ENCODE data around the gene NCAPH2.

NCAPH2 gene

DNA sequence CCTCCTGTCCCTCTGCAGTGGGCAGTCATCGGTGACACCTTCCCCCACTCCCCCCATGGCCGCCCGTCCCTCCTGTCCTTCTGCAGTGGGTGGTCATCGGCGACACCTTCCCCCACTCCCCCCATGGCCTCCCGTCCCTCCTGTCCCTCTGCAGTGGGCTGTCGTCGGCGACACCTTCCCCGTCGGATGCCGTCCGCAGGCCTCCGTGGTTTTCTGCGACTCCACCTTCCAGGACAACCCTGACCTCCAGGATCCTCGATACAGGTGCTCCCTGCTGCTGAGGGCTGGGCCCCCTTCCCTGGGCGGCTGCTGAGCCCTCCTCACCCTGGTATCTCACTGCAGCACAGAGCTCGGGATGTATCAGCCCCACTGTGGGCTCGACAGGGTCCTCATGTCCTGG is 19.1 kb upstream of the NCAPH2 start:
- no peaks in the 10 kb centered on the region for H3K36me3 ChIP-seq (replicated peaks; ENCODE audit: low read depth, low read length)
- no peaks in the 10 kb centered on the region for H4K20me1 ChIP-seq (ENCODE audit: insufficient read depth, low read length)
- H3K4me3 ChIP-seq (ENCODE audit: low read length) = no peak overlapping the region
- TF ChIP-seq, protein P1, sequence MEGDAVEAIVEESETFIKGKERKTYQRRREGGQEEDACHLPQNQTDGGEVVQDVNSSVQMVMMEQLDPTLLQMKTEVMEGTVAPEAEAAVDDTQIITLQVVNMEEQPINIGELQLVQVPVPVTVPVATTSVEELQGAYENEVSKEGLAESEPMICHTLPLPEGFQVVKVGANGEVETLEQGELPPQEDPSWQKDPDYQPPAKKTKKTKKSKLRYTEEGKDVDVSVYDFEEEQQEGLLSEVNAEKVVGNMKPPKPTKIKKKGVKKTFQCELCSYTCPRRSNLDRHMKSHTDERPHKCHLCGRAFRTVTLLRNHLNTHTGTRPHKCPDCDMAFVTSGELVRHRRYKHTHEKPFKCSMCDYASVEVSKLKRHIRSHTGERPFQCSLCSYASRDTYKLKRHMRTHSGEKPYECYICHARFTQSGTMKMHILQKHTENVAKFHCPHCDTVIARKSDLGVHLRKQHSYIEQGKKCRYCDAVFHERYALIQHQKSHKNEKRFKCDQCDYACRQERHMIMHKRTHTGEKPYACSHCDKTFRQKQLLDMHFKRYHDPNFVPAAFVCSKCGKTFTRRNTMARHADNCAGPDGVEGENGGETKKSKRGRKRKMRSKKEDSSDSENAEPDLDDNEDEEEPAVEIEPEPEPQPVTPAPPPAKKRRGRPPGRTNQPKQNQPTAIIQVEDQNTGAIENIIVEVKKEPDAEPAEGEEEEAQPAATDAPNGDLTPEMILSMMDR (IDR thresholded peaks at IDR 0.05; ENCODE audit: low read depth, low read length) = no peak
- TF ChIP-seq EZH2phosphoT487 (IDR thresholded peaks at IDR 0.05; ENCODE audit: low read depth) = no peak
- no peak overlapping the region for H3K9ac ChIP-seq (ENCODE audit: low read length)
- no peaks in the 10 kb centered on the region for H3K9me3 ChIP-seq (ENCODE audit: insufficient read depth, low read length)
- H3K79me2 ChIP-seq (ENCODE audit: low read length) = no peaks in the 10 kb centered on the region
- H2AFZ ChIP-seq (ENCODE audit: low read depth, low read length) = no peak overlapping the region
- H3K4me1 ChIP-seq (ENCODE audit: low read length) = peaks cover 6% of the 10 kb centered on the region; the same call in 1 of the 2 replicates
- no peaks in the 10 kb centered on the region for H3K27me3 ChIP-seq (ENCODE audit: low read depth, low read length)
- H3K4me2 ChIP-seq (ENCODE audit: low read length) = no peak overlapping the region
- no peak overlapping the region for H3K27ac ChIP-seq (ENCODE audit: low read length)

DNA sequence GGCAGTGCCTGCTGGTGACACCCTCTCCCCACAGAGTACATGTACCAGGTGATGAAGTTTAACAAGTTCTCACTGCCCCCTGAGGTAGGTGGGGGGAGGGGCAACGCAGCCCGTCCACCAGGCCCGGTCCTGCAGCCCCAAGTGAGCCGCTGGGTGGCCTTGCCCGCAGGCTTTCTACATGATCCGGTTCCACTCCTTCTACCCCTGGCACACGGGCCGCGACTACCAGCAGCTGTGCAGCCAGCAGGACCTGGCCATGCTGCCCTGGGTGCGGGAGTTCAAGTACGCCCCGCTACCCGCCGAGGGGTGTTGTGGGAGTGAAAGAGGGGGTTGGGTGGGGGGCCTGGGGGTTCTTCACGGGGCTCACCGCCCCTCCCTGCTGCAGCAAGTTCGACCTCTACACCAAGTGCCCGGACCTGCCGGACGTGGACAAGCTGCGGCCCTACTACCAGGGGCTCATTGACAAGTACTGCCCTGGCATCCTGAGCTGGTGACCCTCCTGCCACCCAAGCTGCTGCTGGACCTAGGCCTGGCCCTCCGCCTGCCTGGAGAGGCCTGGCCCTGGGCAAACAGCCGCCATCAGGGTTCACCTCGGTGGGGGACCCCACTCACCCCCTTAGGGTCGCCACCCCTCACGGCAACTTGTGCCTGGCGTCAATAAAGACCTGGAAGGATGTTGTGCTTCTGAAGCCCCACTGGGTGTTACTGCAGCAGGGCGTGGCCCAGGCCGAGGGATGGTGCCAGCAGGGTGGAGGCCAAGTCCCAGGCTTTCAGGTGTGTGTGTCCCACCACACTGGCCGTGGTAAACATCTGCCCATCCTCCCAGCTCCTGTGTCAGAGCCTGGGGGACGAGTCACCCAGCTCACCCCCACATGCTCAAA is 18.4 kb upstream of the NCAPH2 start:
- Histone ChIP-seq H4K20me1 (ENCODE audit: insufficient read depth, low read length) (no peaks in the 10 kb centered on the region), H3K4me1 (ENCODE audit: low read length) (peaks cover 6% of the 10 kb centered on the region; the same call in 1 of the 2 replicates), H3K79me2 (ENCODE audit: low read length) (no peaks in the 10 kb centered on the region), H3K27ac (ENCODE audit: low read length) (no peak overlapping the region), H2AFZ (ENCODE audit: low read depth, low read length) (no peak overlapping the region), H3K4me2 (ENCODE audit: low read length) (no peak overlapping the region), H3K9ac (ENCODE audit: low read length) (no peak overlapping the region), H3K27me3 (ENCODE audit: low read depth, low read length) (no peaks in the 10 kb centered on the region), H3K36me3 (replicated peaks; ENCODE audit: low read depth, low read length) (no peaks in the 10 kb centered on the region), H3K4me3 (ENCODE audit: low read length) (no peak overlapping the region), H3K9me3 (ENCODE audit: insufficient read depth, low read length) (no peaks in the 10 kb centered on the region)
- TF ChIP-seq, protein P1 (IDR thresholded peaks at IDR 0.05; ENCODE audit: low read depth, low read length) = no peak
- no peak for TF ChIP-seq EZH2phosphoT487 (IDR thresholded peaks at IDR 0.05; ENCODE audit: low read depth)

DNA sequence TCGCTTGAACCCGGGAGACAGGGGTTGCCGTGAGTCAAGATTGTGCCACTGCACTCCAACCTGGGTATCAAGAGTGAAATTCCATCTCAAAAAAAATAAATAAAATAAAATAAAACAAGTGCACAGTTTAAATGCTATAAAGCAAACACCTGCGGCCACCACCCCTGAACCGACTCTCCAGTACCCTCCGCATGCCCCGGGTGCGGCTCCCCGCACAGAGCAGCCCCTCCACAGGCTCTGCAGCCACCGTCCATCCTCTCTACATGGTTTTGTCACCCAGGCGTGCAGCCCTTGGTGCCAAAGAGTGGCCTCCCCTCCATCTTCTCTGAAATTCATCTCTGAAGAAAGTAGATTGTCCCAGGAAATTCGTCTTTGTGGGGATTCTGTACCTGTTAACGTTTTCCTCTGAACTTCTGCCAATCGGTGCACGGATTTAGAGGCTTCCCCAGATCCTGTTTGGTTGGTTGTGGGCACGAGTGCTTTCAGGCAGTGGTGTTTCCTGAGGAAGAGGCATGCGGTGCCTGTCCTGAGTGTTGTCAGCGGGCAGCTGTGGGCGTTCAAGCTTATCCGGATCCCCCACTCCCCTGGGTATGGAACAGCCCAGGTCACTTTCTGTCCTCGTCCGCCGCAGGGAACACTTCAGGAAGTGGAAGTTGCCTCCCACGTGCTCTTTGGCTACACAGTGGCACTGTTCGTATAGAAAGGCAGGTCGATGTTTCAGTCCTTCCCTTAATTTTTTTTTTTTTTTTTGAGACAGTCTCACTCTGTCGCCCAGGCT is 17.3 kb upstream of the NCAPH2 start:
- H3K4me1 ChIP-seq (ENCODE audit: low read length) = peaks cover 6% of the 10 kb centered on the region; the same call in 1 of the 2 replicates
- no peaks in the 10 kb centered on the region for H3K9me3 ChIP-seq (ENCODE audit: insufficient read depth, low read length)
- H3K4me2 ChIP-seq (ENCODE audit: low read length) = no peak overlapping the region
- H3K79me2 ChIP-seq (ENCODE audit: low read length) = no peaks in the 10 kb centered on the region
- no peak overlapping the region for H3K27ac ChIP-seq (ENCODE audit: low read length)
- no peaks in the 10 kb centered on the region for H3K27me3 ChIP-seq (ENCODE audit: low read depth, low read length)
- no peaks in the 10 kb centered on the region for H4K20me1 ChIP-seq (ENCODE audit: insufficient read depth, low read length)
- H3K4me3 ChIP-seq (ENCODE audit: low read length) = no peak overlapping the region
- no peak overlapping the region for H3K9ac ChIP-seq (ENCODE audit: low read length)
- no peaks in the 10 kb centered on the region for H3K36me3 ChIP-seq (replicated peaks; ENCODE audit: low read depth, low read length)
- H2AFZ ChIP-seq (ENCODE audit: low read depth, low read length) = no peak overlapping the region
- TF ChIP-seq EZH2phosphoT487 (IDR thresholded peaks at IDR 0.05; ENCODE audit: low read depth) = no peak
- TF ChIP-seq, protein P1 (IDR thresholded peaks at IDR 0.05; ENCODE audit: low read depth, low read length) = no peak

GRCh38 chr22:50497093-50497492 is 10.9 kb upstream of the NCAPH2 start:
- Histone ChIP-seq H3K27me3 (ENCODE audit: low read depth, low read length) (no peaks in the 10 kb centered on the region), H3K9ac (ENCODE audit: low read length) (no peak overlapping the region), H3K79me2 (ENCODE audit: low read length) (no peaks in the 10 kb centered on the region), H3K4me3 (ENCODE audit: low read length) (no peak overlapping the region), H2AFZ (ENCODE audit: low read depth, low read length) (no peak overlapping the region), H4K20me1 (ENCODE audit: insufficient read depth, low read length) (no peaks in the 10 kb centered on the region), H3K9me3 (ENCODE audit: insufficient read depth, low read length) (no peaks in the 10 kb centered on the region), H3K4me1 (ENCODE audit: low read length) (no peaks in the 10 kb centered on the region), H3K36me3 (replicated peaks; ENCODE audit: low read depth, low read length) (no peaks in the 10 kb centered on the region), H3K27ac (ENCODE audit: low read length) (no peak overlapping the region), H3K4me2 (ENCODE audit: low read length) (no peak overlapping the region)
- TF ChIP-seq, protein P1 (IDR thresholded peaks at IDR 0.05; ENCODE audit: low read depth, low read length) = no peak
- no peak for TF ChIP-seq EZH2phosphoT487 (IDR thresholded peaks at IDR 0.05; ENCODE audit: low read depth)
